Measurements from ENCODE around the gene TRMT61A. TPM values are rescaled to one million over a fixed set of nuclear protein-coding genes. Genes with fewer than 3 reads are reported as not detected.

Gene TRMT61A
- total RNA-seq, 2 donors from 2014 or later: 10.0 to 17.8 TPM

DNA sequence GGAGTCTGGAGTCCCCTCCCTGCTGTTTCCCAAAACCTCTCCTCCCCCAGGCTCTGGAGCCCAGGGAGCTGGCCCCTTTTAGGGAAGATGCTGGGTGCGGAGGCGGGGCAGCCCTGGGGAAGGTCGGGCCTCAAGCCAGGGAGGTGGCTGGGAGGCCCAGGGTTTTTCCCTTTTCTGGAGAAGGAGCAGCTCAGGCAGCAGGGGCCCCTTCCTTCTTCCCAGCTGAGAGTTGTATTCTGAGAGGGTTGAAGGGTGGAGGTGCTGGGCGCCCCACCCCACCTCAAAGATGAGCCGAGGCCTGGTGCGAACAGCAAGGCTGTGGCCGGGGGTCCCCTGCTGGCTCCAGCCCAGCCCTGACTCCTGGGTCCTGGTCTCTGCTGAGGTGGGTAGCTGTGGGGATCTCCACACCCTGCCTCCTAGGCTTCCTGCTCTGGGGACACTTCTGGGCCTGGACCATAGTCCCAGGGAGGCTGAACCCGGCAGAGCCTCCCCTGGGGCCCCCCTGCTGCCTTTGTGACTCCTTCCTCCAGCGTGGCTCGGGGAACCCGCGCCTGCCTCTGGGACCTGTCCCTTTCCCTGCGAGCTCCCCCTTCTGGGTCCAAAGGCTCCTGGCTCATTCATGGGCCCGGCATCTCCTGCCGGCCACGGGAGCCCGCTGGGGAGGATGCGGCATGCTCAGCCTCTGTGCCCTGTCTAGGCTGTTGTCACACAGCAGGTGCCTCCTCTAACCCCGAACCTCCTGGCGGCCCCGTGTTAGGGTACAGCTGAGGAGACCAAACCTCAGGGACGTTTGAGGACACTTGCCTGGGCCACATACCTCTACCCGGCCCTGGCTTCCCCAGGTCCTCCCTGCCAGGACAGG is 4.4 kb downstream of the TRMT61A start:
- Histone ChIP-seq H3K9ac (ENCODE audit: low read depth in 2 of 2, low read length in 2 of 2) (peak overlapping the region in 1 of 2 donors; percentile 24), H3K27me3 (no peaks in the 10 kb centered on the region), H3K36me3 (no peaks in the 10 kb centered on the region), H3K27ac (peak overlapping the region; percentile 22), H3K4me1 (peaks cover 8% of the 10 kb centered on the region), H3K4me3 (no peak overlapping the region), H3K9me3 (no peaks in the 10 kb centered on the region)
- DNase-seq: no peak
- TF ChIP-seq CTCF (IDR thresholded peaks at IDR 0.05): no peak
- intact Hi-C loops (cut with DNase I): no loop called here

DNA sequence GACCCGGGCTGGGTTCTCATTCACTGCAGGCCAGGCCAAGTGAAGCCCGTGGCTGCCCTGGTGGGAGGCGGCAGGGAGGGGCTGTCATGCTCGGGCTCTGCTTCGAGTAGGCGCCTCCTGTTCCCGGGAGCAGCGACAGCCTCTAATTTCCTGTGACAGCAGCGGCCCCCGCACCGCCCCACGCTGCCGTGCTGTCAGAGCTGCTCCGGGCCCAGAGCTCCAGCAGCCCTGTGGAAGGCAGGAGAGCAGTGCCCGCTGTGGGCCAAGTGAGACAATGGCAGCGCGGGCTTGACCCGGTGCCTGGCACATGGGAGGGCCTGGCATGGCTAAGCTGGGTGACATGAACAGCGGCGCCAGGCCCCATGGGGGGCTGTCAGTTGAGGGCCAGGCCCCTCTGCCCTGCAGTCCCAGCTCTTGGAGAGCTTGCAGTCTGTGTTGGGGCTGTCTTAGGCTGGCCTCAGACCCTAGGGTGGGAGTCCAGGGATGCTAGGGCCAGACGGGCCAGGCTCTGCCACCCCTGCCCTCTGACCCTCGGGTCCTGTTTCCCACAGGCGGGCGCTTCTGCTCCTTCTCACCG is 5.1 kb downstream of the TRMT61A start:
- intact Hi-C loops (cut with DNase I): no loop called here
- Histone ChIP-seq H3K4me3 (no peak overlapping the region), H3K27ac (peak overlapping the region; percentile 44), H3K9ac (ENCODE audit: low read depth in 2 of 2, low read length in 2 of 2) (no peak overlapping the region), H3K4me1 (peaks cover 8% of the 10 kb centered on the region), H3K27me3 (no peaks in the 10 kb centered on the region), H3K36me3 (no peaks in the 10 kb centered on the region), H3K9me3 (no peaks in the 10 kb centered on the region)
- no peak for TF ChIP-seq CTCF (IDR thresholded peaks at IDR 0.05)
- no peak for DNase-seq

- Histone ChIP-seq H3K4me1 (peaks cover 8% of the 10 kb centered on the region), H3K4me3 (no peak overlapping the region), H3K36me3 (no peaks in the 10 kb centered on the region), H3K9ac (ENCODE audit: low read depth in 2 of 2, low read length in 2 of 2) (no peak overlapping the region), H3K9me3 (no peaks in the 10 kb centered on the region), H3K27me3 (no peaks in the 10 kb centered on the region), H3K27ac (peak overlapping the region; percentile 44)
- no peak for DNase-seq
- intact Hi-C loops (cut with DNase I): no loop called here
- TF ChIP-seq CTCF (IDR thresholded peaks at IDR 0.05): no peak
Observed at GRCh38 chr14:103534576-103535061, 5.6 kb downstream of the TRMT61A start.

- Histone ChIP-seq H3K4me1 (peaks cover 6% of the 10 kb centered on the region), H3K4me3 (no peak overlapping the region), H3K9me3 (no peaks in the 10 kb centered on the region), H3K27ac (peak overlapping the region; percentile 44), H3K36me3 (no peaks in the 10 kb centered on the region), H3K27me3 (no peaks in the 10 kb centered on the region), H3K9ac (ENCODE audit: low read depth in 2 of 2, low read length in 2 of 2) (no peak overlapping the region)
- no peak for TF ChIP-seq CTCF (IDR thresholded peaks at IDR 0.05)
- intact Hi-C loops (cut with DNase I): no loop called here
- DNase-seq: no peak
Observed at GRCh38 chr14:103535081-103535890, 6.3 kb downstream of the TRMT61A start.

DNA sequence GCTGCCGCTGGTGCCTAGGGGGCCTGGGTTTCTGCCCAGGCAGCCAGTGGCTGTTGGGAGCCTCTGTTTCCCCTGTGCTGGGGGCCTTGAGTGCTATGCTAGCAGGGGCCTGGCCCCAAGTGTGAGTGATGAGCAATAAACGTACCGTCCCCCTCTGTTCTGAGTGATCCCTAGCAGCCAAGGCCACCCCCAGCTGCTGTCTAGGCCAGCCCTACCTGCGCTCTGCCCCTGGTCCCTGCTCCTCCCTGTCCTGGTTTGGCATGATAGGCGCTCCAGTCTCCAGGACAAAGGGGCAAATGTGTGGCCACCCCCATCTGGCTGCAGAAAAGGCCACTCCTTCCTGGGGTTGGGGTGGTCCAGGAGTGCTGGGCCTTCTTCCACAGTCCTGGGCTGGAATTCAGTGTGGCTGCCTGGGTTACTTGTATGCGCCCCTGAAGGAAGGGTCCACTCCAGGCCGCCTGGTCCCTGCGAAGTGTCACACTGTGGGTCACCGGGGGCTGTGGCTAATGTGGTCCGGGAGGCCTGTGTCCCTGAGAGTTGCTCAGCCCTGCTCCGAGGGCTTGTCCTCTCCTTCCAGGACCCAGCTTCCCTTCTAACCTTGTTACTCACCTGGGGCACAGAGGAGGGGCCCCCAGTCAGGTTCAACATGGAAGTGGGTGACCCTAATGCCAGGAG is 7.0 kb downstream of the TRMT61A start:
- no peak for TF ChIP-seq CTCF (IDR thresholded peaks at IDR 0.05)
- H3K27me3 ChIP-seq: no peaks in the 10 kb centered on the region
- no peaks in the 10 kb centered on the region for H3K36me3 ChIP-seq
- no peak overlapping the region for H3K27ac ChIP-seq
- H3K4me1 ChIP-seq: peaks cover 12% of the 10 kb centered on the region
- no peak overlapping the region for H3K4me3 ChIP-seq
- H3K9ac ChIP-seq (ENCODE audit: low read depth in 2 of 2, low read length in 2 of 2): no peak overlapping the region
- intact Hi-C loops (cut with DNase I): no loop called here
- no peak for DNase-seq
- no peaks in the 10 kb centered on the region for H3K9me3 ChIP-seq

Measured in colonic mucosa (tissue), 4 donors.